Measurements from ENCODE around the gene IRGQ.

Gene IRGQ

GRCh38 chr19:43619262-43620060 is 23.5 kb upstream of the IRGQ start, which contains the start of gene ZNF428 (continued):
- TF ChIP-seq, protein P1, sequence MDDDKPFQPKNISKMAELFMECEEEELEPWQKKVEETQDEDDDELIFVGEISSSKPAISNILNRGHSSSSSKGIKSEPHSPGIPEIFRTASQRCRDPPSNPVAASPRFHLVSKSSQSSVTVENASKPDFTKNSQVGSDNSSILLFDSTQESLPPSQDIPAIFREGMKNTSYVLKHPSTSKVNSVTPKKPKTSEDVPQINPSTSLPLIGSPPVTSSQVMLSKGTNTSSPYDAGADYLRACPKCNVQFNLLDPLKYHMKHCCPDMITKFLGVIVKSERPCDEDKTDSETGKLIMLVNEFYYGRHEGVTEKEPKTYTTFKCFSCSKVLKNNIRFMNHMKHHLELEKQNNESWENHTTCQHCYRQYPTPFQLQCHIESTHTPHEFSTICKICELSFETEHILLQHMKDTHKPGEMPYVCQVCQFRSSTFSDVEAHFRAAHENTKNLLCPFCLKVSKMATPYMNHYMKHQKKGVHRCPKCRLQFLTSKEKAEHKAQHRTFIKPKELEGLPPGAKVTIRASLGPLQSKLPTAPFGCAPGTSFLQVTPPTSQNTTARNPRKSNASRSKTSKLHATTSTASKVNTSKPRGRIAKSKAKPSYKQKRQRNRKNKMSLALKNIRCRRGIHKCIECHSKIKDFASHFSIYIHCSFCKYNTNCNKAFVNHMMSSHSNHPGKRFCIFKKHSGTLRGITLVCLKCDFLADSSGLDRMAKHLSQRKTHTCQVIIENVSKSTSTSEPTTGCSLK (tag by site-specific recombination; IDR thresholded peaks at IDR 0.05), result no peak
- TF ChIP-seq SP3 (tag by site-specific recombination; IDR thresholded peaks at IDR 0.05) (peak; percentile 70), ZNF350 (tag by site-specific recombination; IDR thresholded peaks at IDR 0.05) (no peak), ZNF423 (tag by site-specific recombination; IDR thresholded peaks at IDR 0.05) (peak; percentile 27; the same call in 1 of the 2 replicates), ZNF510 (tag by site-specific recombination; IDR thresholded peaks at IDR 0.05; ENCODE audit: insufficient replicate concordance) (no peak), ZNF175 (tag by site-specific recombination; IDR thresholded peaks at IDR 0.05) (no peak), ZNF335 (tag by site-specific recombination; conservative IDR thresholded peaks at IDR 0.05) (peak; percentile 86), ZNF560 (tag by site-specific recombination; IDR thresholded peaks at IDR 0.05; ENCODE audit: borderline replicate concordance) (peak; percentile 95; the same call in 1 of the 2 replicates), ZNF19 (tag by site-specific recombination; IDR thresholded peaks at IDR 0.05; ENCODE audit: low read depth) (no peak), ZNF585B (tag by site-specific recombination; IDR thresholded peaks at IDR 0.05) (no peak), ZNF221 (tag by site-specific recombination; IDR thresholded peaks at IDR 0.05; ENCODE audit: borderline replicate concordance) (0 out of 2 replicates have a peak, but pooled peaks have one; percentile 4), KLF7 (tag by site-specific recombination; IDR thresholded peaks at IDR 0.05; ENCODE audit: borderline replicate concordance) (peak; percentile 66; the same call in 1 of the 2 replicates), ZNF501 (tag by site-specific recombination; IDR thresholded peaks at IDR 0.05) (peak; percentile 75; the same call in 1 of the 2 replicates), REST (tag by site-specific recombination; IDR thresholded peaks at IDR 0.05) (0 out of 2 replicates have a peak, but pooled peaks have one; percentile 44), ZFP41 (tag by site-specific recombination; IDR thresholded peaks at IDR 0.05; ENCODE audit: borderline replicate concordance) (no peak), TCF7L2 (IDR thresholded peaks at IDR 0.05; ENCODE audit: borderline replicate concordance, low read depth, low read length) (no peak; the same call in 1 of the 2 replicates), ZNF391 (tag by site-specific recombination; IDR thresholded peaks at IDR 0.05; ENCODE audit: borderline replicate concordance, low read depth) (peak; percentile 73), GLIS2 (tag by site-specific recombination; IDR thresholded peaks at IDR 0.05) (peak; percentile 97), ZNF670 (tag by site-specific recombination; IDR thresholded peaks at IDR 0.05; ENCODE audit: low read depth) (no peak), ZNF155 (tag by site-specific recombination; IDR thresholded peaks at IDR 0.05) (no peak)
- TF ChIP-seq, protein P2, sequence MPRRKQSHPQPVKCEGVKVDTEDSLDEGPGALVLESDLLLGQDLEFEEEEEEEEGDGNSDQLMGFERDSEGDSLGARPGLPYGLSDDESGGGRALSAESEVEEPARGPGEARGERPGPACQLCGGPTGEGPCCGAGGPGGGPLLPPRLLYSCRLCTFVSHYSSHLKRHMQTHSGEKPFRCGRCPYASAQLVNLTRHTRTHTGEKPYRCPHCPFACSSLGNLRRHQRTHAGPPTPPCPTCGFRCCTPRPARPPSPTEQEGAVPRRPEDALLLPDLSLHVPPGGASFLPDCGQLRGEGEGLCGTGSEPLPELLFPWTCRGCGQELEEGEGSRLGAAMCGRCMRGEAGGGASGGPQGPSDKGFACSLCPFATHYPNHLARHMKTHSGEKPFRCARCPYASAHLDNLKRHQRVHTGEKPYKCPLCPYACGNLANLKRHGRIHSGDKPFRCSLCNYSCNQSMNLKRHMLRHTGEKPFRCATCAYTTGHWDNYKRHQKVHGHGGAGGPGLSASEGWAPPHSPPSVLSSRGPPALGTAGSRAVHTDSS (tag by site-specific recombination; IDR thresholded peaks at IDR 0.05), result peak; percentile 0; the same call in 1 of the 2 replicates
- TF ChIP-seq, protein P3, sequence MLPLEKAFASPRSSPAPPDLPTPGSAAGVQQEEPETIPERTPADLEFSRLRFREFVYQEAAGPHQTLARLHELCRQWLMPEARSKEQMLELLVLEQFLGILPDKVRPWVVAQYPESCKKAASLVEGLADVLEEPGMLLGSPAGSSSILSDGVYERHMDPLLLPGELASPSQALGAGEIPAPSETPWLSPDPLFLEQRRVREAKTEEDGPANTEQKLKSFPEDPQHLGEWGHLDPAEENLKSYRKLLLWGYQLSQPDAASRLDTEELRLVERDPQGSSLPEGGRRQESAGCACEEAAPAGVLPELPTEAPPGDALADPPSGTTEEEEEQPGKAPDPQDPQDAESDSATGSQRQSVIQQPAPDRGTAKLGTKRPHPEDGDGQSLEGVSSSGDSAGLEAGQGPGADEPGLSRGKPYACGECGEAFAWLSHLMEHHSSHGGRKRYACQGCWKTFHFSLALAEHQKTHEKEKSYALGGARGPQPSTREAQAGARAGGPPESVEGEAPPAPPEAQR (tag by site-specific recombination; IDR thresholded peaks at IDR 0.05), result 0 out of 2 replicates have a peak, but pooled peaks have one; percentile 79
- TF ChIP-seq, protein P4, sequence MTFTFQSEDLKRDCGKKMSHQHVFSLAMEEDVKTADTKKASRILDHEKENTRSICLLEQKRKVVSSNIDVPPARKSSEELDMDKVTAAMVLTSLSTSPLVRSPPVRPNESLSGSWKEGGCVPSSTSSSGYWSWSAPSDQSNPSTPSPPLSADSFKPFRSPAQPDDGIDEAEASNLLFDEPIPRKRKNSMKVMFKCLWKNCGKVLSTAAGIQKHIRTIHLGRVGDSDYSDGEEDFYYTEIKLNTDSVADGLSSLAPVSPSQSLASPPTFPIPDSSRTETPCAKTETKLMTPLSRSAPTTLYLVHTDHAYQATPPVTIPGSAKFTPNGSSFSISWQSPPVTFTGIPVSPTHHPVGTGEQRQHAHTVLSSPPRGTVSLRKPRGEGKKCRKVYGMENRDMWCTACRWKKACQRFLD (tag by site-specific recombination; IDR thresholded peaks at IDR 0.05), result no peak
- TF ChIP-seq, protein P5, sequence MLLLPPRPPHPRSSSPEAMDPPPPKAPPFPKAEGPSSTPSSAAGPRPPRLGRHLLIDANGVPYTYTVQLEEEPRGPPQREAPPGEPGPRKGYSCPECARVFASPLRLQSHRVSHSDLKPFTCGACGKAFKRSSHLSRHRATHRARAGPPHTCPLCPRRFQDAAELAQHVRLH (tag by site-specific recombination; IDR thresholded peaks at IDR 0.05), result peak; percentile 56
- TF ChIP-seq, protein P6, sequence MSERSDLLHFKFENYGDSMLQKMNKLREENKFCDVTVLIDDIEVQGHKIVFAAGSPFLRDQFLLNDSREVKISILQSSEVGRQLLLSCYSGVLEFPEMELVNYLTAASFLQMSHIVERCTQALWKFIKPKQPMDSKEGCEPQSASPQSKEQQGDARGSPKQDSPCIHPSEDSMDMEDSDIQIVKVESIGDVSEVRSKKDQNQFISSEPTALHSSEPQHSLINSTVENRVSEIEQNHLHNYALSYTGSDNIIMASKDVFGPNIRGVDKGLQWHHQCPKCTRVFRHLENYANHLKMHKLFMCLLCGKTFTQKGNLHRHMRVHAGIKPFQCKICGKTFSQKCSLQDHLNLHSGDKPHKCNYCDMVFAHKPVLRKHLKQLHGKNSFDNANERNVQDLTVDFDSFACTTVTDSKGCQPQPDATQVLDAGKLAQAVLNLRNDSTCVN (tag by site-specific recombination; optimal IDR thresholded peaks at IDR 0.05), result peak; percentile 98
